Measurements from ENCODE around the gene CLDN9.
A peak's percentile ranks its signal among the peaks of the same experiment; 100 is the strongest.

CLDN9 gene

DNA sequence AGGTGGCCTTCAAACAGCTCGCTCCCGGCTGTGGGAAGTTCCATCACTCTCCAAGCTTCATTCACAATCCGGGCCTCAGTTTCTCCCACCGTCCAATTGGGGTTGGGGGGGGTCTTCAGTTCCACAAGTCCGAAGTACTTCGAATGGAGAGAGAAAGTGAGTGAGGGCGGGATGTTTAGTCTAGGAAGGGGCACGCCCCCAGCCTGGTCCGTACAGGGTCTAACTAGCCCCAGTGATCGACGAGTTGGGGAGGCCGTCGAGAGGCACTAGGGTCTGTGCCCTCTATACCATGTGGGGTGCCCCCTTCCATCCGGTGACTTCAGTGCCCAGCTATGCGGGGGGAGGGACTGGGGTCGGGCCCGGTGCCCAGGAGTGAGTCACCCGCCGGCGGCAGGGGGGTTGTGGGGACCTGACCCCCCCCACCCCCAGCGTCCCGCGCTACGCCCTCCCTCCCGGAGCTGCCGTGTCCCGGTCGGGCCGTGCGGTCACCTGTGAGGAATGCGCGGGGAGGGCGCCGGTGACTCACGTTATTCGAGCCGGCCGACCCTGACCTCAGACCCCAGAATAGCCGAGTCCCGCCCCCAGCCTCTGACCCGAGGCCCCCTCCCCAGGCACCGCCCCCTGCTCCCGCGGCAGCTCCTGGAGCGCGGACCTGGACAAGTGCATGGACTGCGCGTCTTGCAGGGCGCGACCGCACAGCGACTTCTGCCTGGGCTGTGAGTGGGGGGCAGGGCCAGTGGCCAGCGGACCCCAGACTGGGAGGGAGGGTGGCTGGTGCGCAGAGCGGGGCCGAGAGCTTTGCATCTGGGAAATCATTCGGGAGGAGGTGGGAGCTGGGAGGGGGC, 8.1 kb downstream of the CLDN9 start:
- FAIRE-seq, result no peak

DNA sequence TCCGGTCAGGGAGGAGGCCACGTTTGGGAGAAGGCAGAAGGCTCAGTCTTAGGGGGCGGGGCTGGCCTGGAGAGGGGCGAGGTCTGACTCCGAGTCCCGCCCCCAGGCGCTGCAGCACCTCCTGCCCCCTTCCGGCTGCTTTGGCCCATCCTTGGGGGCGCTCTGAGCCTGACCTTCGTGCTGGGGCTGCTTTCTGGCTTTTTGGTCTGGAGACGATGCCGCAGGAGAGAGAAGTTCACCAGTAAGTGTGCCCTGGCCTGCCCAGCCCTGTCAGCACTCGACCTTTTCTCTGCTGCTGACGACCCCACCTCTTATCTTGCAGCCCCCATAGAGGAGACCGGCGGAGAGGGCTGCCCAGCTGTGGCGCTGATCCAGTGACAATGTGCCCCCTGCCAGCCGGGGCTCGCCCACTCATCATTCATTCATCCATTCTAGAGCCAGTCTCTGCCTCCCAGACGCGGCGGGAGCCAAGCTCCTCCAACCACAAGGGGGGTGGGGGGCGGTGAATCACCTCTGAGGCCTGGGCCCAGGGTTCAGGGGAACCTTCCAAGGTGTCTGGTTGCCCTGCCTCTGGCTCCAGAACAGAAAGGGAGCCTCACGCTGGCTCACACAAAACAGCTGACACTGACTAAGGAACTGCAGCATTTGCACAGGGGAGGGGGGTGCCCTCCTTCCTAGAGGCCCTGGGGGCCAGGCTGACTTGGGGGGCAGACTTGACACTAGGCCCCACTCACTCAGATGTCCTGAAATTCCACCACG, 8.9 kb downstream of the CLDN9 start:
- FAIRE-seq, result peak; percentile 94

DNA sequence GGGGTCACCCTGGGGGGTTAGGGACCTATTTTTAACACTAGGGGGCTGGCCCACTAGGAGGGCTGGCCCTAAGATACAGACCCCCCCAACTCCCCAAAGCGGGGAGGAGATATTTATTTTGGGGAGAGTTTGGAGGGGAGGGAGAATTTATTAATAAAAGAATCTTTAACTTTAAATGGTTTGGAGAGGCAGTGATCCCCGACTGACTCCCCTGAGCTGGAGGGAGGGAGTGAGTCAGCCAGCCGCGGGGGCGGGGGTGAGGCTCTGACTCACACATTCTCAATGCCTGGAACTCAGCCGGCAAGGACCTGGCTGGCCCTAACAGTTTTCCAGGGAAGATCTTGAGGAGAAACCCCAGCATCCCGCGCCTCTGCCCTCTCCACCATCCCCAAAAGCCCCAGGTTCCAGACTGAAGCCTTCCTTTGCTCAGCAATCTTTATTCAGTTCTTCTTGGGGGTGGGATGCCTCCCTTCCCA, 9.5 kb downstream of the CLDN9 start:
- FAIRE-seq, result peak; percentile 96

DNA sequence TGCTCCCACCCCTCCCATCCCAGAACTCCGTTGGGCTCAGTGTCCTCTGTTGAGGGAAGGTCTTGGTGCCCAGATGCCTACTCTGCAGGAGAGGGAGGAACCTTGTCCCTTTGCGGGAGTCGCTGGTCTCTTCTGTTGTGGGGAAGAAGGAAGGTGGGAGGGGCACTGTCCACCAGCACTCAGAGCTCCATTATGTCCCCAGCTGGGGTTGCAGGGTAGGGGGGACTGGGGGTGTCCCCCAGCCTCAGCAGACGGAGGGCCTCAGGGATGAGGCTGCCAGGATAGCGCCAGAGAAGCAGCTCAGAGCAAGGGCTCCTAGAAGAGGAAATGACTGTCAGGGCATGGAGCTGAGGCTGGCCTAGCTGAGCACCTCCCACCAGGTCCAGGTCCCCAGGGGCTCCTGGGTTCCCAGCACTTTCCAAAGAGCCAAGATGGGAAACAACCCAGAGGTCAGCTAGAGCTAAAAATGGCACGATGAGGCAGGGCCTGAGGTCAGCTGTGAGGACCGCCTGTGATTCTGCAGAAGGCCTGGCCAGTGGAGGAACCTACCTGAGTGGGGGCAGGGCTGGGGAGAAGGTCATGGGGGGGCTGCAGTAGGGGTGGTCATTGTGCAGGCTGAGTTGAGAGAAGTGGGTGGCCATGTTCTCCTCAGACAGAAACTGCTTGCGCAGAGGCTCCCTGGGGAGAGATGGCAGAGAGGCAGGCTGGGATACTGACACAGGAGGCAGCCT, 10.1 kb downstream of the CLDN9 start:
- FAIRE-seq, result no peak

DNA sequence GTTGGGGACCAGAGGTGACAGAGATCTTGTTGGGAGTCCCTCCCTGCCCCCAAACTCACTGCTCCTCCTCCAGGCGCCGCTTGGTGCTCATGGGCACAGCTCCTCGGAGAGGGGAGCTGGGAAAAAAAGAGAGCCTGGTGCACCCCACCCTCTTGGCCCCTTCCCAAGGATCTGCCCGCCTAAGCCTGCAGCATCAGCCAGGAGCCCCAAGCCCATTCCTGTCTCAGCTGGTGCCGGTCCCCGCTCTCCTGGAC, 10.6 kb downstream of the CLDN9 start:
- FAIRE-seq, result no peak

DNA sequence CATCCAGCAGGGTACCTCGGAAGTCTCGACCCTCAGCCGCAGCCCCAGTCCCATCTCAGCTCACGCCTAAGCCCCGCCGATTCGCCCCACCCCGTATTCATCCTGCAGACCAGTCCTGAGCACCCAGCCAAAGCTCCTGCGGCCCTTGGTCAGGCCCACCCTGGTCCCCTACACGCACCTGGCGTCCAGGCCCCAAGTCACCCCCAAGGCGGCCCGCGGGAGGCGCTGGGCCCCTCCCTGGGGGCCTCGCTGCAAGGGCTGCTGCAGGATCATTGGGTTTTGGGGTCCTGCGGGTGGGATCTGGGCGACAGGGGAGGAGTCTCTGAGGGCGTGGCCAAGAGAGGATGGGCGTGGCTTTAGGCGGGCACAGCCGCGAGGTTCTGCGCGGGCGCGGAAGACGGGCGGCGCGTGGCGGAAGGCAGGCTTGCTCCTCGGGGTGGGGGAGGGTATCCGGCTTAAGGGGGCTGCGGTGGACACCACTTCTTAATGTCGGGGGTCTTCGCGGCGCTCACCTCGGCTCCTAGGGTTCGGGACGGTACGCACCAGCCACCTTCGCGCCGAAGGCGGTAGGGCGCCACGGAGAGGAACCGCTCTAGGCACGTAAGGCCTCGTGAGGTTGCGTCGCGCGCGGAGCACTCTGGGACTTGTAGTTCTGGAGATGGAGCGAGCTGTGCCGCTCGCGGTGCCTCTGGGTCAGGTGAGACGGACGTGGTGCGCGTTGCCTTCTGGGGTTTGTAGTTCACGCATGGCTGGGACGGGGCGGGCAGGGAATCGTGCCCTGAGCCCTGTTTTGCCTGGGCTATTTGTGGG, 11.2 kb downstream of the CLDN9 start, which contains the start of the genes HCFC1R1 and THOC6:
TSS of gene HCFC1R1 (minus strand) at position 274 of the 810 bp plus-strand sequence. CDS start at position 273, 1 bp downstream.
TSS of gene THOC6 (plus strand) at position 367 of the 810 bp plus-strand sequence. CDS start at position 659, 292 bp downstream.
- peak; percentile 95 for FAIRE-seq

DNA sequence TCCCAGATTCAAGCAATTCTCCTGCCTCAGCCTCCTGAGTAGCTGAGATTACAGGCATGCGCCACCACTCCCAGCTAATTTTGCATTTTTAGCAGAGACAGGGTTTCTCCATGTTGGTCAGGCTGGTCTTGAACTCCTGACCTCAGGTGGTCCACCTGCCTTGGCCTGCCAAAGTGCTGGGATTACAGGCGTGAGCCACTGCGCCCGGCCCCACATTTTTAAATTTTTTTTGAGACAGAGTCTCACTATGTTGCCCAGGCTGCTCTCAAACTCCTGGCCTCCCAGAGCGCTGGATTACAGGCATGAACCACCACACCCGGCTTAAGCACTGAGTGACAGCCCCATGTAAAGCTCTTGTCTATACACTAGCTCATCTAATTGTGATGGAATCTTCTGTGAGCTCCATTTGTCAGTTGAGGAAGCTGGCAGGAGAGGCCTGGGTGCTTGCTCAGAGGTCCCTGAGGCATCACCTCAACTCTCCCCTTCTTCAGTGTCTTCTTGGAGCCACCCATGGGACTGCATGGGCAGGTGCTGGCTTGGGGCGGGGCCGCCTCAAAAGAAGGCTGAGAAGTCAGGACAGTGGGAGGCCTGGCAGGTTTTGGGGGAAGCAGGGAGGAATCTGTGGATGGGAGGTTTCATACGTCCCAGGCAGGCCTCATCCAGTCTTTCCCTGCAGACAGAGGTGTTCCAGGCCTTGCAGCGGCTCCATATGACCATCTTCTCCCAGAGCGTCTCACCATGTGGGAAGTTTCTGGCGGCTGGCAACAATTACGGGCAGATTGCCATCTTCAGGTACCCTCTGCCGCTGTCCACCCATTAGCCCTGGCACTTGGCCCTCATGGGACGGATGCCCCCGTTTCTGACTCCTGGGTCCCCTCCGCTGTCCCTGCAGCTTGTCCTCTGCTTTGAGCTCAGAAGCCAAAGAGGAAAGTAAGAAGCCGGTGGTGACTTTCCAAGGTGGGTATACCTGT, 12.6 kb downstream of the CLDN9 start:
- FAIRE-seq, result no peak

DNA sequence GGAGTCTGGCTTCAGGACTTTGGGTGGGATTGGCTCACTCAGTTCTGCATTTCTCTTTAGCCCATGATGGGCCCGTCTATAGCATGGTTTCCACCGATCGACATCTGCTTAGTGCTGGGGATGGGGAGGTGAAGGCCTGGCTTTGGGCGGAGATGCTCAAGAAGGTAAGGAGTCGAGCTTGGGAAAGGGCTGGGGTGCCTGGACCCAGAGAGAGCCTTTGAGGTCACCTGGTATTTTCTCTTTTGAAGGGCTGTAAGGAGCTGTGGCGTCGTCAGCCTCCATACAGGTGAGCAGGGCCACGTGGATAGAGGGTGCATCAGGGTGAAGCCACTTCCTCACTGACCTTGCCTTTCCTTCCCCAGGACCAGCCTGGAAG, 13.3 kb downstream of the CLDN9 start:
- FAIRE-seq, result no peak

DNA sequence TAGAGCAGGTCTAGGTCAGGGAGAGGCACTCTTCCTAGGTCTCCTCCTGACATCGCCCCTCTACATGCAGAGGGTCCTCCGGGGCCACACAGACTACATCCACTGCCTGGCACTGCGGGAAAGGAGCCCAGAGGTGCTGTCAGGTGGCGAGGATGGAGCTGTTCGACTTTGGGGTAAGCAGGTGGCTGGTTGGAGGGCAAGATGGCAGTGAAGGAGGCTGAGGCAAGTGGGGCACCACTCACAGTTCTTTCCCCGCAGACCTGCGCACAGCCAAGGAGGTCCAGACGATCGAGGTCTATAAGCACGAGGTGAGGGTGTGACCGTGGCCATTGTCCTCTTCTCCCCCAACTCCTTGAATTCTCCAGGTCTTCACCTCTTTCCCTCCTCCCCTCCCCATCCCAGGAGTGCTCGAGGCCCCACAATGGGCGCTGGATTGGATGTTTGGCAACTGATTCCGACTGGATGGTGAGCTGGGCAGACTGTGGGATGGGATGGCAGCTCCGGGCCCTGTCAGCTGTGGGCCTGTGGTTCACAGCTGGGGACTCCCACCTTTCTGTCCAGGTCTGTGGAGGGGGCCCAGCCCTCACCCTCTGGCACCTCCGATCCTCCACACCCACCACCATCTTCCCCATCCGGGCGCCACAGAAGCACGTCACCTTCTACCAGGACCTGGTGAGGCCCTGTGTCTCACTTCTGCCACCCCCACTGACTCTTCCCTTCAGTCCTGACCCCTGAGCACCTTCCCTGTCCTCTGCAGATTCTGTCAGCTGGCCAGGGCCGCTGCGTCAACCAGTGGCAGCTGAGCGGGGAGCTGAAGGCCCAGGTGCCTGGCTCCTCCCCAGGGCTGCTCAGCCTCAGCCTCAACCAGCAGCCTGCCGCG, 14.1 kb downstream of the CLDN9 start:
- FAIRE-seq, result no peak

DNA sequence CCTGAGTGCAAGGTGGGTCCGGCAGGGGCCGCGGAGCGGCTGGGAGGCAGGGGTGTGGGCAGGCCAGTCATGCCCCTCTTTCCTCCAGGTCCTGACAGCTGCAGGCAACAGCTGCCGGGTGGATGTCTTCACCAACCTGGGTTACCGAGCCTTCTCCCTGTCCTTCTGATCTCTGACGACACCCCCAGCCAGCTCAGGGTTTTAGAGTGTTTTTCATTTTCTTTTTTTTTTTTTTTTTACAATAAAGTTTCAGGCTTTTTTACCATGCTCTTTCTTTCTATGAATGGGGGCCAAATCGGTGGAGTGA, 14.7 kb downstream of the CLDN9 start:
- FAIRE-seq, result no peak

DNA sequence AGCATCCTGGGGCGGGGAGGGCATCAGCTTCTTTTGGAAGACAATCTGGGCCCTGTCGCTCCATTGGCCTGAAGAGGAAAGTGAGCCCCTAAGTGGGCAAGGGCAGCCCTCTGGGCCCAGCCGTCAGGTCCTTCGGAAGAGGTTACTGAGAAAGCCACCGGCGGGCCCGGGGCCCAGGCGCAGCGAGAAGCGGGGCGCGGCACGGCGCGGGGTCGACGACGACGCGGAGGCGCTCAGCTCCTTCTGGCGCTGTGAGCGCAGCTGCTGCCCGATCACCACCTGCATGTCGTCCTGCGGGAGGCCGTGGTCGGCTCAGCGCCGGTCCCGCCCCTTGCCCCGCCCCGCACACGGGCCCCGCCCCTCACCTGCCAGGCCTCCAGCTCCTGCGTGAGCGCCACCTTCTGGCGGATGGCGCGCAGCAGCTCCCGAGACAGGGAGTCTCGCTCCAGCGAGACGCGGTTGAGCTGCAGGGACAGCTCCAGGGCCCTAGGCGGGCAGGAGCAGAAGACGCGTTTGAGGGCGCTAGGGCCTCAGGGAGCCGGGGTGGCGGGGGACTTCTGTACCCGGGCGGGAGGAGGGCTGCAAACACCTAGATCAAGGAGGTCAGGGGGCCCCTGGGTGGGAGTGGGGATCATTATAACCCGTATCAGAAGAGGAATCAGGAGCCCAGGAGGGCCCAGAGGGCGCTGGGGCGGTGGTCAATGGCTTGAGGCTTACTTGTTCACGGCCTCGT, 15.4 kb downstream of the CLDN9 start:
- FAIRE-seq, result no peak

DNA sequence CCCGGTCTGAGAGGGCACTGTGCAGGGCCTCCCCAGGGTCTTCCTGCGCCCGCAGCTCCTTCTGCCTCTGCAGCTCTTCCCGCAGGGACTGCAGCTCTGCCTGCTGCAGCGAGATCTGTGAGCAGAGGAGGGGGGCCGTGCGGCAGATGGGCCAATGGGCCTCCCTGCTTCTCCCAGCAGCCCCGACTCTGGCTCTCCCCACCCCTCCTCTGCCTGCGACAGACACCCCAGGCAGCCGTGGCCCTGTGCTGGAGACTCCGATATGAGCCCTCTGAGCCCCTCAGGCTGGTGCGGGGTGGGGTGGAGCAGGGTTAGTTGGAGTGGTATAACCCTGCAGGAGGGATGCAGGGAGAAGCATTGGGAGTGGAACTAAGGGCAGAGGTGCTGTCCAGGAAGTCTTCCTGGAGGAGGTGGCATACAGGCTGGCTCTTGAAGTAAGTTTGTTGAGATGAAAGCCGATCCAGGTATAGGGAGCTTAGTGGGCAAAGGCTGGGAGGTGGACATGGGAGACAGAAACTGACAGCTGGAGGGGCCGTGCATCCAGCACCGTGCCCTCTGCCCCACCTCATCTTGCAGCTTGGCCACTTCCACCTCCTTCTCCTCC, 16.1 kb downstream of the CLDN9 start:
- no peak for FAIRE-seq

DNA sequence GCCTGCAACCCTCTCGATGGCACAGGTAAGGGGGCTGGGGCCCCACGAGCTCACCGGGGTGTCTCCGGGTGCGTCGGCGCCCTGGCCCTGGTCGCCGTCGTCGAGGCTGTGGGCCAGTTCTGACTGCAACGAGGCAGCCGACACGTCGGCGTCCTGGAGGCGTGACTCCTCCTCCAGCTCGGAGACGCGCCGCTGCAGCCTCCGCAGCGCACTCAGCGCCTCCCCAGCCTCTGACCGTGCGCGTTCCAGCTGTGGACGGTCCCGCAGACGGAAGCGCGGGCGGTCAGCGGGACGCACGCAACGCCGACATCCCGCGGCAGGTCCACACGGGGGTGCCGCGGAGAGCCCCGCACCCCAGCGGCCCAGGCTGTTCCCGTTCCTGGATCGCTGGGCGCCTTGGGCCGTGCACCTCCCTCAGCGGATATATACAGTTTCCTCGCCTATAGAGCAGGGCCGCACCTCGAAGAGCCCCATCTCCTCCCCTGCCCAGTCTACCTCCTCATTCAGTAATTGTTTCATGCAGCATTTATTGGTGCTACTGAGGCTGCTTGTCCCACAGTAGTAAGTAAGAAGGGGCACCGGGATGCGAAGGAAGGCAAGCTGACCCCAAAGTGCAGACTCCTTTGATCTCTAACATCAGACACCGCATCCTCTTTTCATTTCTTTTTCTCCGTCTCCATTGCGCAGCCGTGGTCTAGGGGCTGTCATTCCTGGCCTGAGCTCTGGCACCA, 16.9 kb downstream of the CLDN9 start:
- no peak for FAIRE-seq

DNA sequence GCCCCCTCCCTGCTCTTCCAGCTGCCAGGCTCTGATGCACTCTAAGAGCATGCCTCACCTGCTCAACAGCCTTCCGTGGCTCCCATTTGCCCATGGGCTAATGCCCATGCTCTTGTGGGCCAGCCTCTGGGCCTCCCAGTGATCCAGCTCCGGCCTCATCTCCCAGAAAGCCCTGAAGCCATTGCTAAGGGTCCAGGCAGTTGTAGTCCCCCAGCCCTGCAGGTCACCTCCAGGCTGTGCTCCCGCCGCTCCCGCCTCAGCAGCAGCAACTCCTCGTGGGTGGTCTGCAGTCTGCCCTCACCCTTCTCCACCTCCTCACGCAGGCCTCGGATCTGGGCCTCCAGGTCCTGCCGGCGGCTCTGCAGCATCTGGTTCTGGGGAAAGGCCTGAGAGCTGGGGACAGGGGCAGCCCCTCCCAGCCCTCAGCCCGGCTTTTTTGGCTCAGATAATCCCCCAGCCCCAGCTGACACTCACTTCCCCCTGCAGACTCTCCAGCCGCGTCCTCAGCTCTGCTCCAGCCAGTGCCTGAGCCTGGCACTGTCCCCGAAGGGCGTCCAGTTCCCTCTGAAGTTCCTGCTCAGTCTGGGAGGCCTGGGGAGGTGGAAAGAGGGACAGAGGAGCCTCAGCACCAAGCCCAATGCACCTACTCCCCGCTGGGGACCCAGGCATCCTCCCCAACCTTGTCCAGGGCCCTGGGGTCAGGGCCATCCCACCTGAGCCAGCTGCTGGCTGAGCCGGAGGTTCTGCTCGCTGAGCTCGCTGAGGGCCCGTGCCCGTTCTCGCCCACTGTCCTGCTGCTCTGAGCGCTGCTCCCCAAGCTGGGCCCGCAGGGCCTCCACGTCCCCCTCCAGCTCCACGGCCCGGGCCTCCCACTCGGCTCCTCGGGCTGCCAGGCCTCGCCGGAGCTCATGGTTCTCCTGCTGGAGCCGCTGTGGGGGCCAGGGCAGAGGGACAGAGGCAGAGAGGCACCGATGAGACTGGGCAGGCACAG, 17.8 kb downstream of the CLDN9 start:
- no peak for FAIRE-seq

DNA sequence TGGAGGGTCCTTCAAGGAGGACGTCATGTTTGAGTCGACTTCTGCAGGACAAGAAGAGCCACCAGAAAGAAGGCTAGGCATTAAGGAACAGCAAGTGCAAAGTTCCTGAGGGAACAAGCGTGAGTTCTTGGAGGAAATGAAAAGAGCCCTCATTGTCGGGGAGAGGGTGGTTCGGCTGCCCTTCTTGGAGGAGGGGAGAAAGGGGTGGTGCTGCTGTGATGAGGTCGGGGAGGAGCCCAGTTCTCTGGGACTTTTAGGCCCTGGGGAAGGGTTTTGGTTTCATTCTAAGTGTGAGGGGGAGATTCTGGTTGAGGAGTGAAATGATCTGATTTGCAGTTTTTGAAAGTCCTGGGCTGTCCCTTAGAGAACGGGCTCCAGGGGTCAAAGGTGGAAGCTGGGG, 19.9 kb downstream of the CLDN9 start:
- FAIRE-seq, result no peak

DNA sequence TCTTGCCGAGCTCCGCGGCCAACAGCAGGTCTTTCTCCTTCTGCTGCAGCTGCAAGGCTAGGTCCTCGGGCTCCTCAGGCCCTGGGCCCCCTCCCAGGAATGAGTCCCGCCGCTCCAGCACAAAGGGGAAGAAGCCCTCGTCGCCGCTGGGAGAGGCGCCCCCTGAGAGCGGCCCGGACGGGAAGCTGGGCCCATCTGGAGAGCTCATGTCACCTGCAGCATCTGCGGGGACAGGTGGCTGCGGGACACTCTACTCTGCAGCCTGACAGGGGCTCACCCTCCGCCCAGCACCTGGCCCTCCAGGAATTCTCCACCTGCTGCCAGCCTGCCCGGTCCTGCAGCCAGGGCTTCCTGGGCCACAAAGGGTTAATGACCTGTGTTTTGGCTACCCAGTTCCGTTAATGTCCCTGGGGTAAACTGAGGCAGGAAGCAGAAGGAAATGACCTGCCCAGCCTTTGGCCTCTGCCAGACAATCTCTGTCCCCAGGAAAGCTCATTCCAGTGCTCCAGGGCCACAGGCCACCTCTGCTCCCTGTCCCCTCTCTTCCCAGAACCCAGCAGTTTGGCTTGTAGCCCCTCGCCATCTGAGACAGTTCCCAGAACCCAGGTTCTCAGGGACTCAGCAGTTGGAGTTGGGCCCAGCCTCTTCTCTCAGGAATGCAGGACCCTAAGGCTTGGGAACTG, 22.7 kb downstream of the CLDN9 start:
- no peak for FAIRE-seq
